K562 (cell line): Measurements from ENCODE around the gene ANO4. TPM values are rescaled to one million over a fixed set of nuclear protein-coding genes. Genes with fewer than 3 reads are reported as not detected.
"Not testable (repeated sequence)": the region's sequence is repeated elsewhere in the genome, so short reads cannot be mapped to it uniquely, and the experiment has no call there.

Experiments used
- ATAC-seq: fragments of 200-7000 bp; cut with Tn5 transposase; 3 replicates; pipeline ENCODE4 v1.9.1; 2020; ENCODE audit warnings: moderate library complexity
- BruUV-seq: library from RNA; stranded (reverse); fragments of 400-500 nt; replicated peaks from 2 replicates; lab custom pipeline; 2021; lab: Mats Ljungman, UMichigan
- CTCF ChIA-PET: fragments of 300-600 bp; formaldehyde crosslinking; extraction: SDS; loops from one replicate; lab custom pipeline; 2021; ENCODE audit warnings: low intra/inter-chr PET ratio; lab: Yijun Ruan, JAX
- POLR2A ChIA-PET: fragments of 300-600, 350-650 bp; sonication (Branson Sonifier 250); formaldehyde crosslinking; extraction: SDS; loops from one replicate; lab custom pipeline; 2021; ENCODE audit warnings: antibody characterized with exemption, inconsistent platforms; lab: Yijun Ruan, JAX
- DNase-seq, 4 experiments: peaks; one replicate each; pipeline versions ENCODE4 v3.0.0 to v3.0.0-alpha.2; 2011 to 2018; ENCODE audit warnings: low spot score in 3 of 4, mixed read lengths in 3 of 4; ENCODE audit errors: extremely low read depth in 1 of 4
- FAIRE-seq: peaks from 2 replicates; lab custom pipeline; 2011; peaks lifted over from hg19 to GRCh38; lab: Jason Lieb, UNC
- H2AFZ ChIP-seq: 2 replicates; pipeline ENCODE4 v1.6.0; 2011; ENCODE audit warnings: low read depth, low read length, control low read depth, inconsistent platforms
- H3K27ac ChIP-seq: fragments of 200-600 bp; 3 replicates; pipeline ENCODE4 v1.8.0; 2011; ENCODE audit warnings: low read depth, mild to moderate bottlenecking, control low read depth, inconsistent platforms, low read length, moderate library complexity, mixed read lengths; ENCODE audit errors: extremely low read depth
- H3K27me3 ChIP-seq, 2 experiments: fragments of 300-600 bp in 1 of 2; 2 replicates in 1 of 2; 3 replicates in 1 of 2; pipeline versions ENCODE4 v1.6.0 to v1.8.0; 2011; ENCODE audit warnings: inconsistent platforms in 2 of 2, low read length in 2 of 2, mild to moderate bottlenecking in 1 of 2, mixed read lengths in 1 of 2, moderate library complexity in 1 of 2; ENCODE audit not compliant: control insufficient read depth in 2 of 2, insufficient read depth in 2 of 2
- H3K36me3 ChIP-seq: fragments of 300-600 bp; 3 replicates; pipeline ENCODE4 v1.8.0; 2011; ENCODE audit warnings: mild to moderate bottlenecking, low read length, inconsistent platforms; ENCODE audit not compliant: control insufficient read depth, insufficient read depth
- H3K4me1 ChIP-seq, 2 experiments: fragments of 200-600 bp in 1 of 2; replicated peaks in 1 of 2; 2 replicates in 1 of 2; 3 replicates in 1 of 2; pipeline versions ENCODE4 v1.5.1 to v1.8.0; 2011; ENCODE audit warnings: inconsistent platforms in 2 of 2, low read length in 2 of 2, mild to moderate bottlenecking in 1 of 2, mixed read lengths in 1 of 2, moderate library complexity in 1 of 2; ENCODE audit not compliant: control insufficient read depth in 2 of 2, insufficient read depth in 2 of 2
- H3K4me2 ChIP-seq: 2 replicates; pipeline ENCODE4 v1.6.1; 2011; ENCODE audit warnings: low read length, control low read depth, inconsistent platforms, mixed read lengths; ENCODE audit not compliant: insufficient read depth
- H3K4me3 ChIP-seq: fragments of 200-600 bp; sonication (generic), shearing (Covaris generic); 2 replicates; pipeline ENCODE4 v1.5.1; 2016; ENCODE audit warnings: control low read depth, inconsistent platforms
- H3K79me2 ChIP-seq: fragments of 200-600 bp; 3 replicates; pipeline ENCODE4 v1.8.0; 2011; ENCODE audit warnings: low read length, inconsistent platforms; ENCODE audit not compliant: control insufficient read depth, insufficient read depth
- H3K9ac ChIP-seq, 2 experiments: 2 replicates each; pipeline versions ENCODE4 v1.6.0 to v1.6.1; 2011; ENCODE audit warnings: low read depth in 2 of 2, low read length in 2 of 2, control low read depth in 1 of 2, inconsistent platforms in 1 of 2, mild to moderate bottlenecking in 1 of 2, mixed read lengths in 1 of 2; ENCODE audit not compliant: insufficient read depth in 1 of 2
- H3K9me1 ChIP-seq: one replicate; pipeline ENCODE4 v1.6.0; 2011; ENCODE audit warnings: inconsistent platforms, mild to moderate bottlenecking, low read length, moderate library complexity; ENCODE audit not compliant: control insufficient read depth, insufficient read depth
- H3K9me3 ChIP-seq: replicated peaks from 2 replicates; pipeline ENCODE4 v1.5.1; 2011; ENCODE audit warnings: low read depth, low read length, inconsistent platforms; ENCODE audit not compliant: control insufficient read depth, insufficient read depth
- H4K20me1 ChIP-seq: replicated peaks from 2 replicates; pipeline ENCODE4 v1.6.1; 2011; ENCODE audit warnings: low read length, inconsistent platforms, mixed read lengths; ENCODE audit not compliant: control insufficient read depth, insufficient read depth
- C11orf30 ChIP-seq: fragments of 450-650 bp; IDR thresholded peaks from 2 replicates; pipeline ENCODE4 v1.6.1; 2016; ENCODE audit warnings: low read depth, mild to moderate bottlenecking
- MAFG ChIP-seq: fragments of 450-650 bp; conservative IDR thresholded peaks from 2 replicates; pipeline ENCODE4 v1.6.1; 2016; ENCODE audit warnings: missing genetic modification characterization, missing compliant biosample characterization
- ZNF140 ChIP-seq: fragments of 250-450 bp; sonication (Bioruptor Pico); IDR thresholded peaks from 2 replicates; pipeline ENCODE4 v1.8.0; 2021; ENCODE audit warnings: moderate library complexity, mild to moderate bottlenecking, inconsistent platforms
- ZNF316 ChIP-seq: fragments of 450-650 bp; IDR thresholded peaks from 2 replicates; pipeline ENCODE4 v1.6.1; 2016
- WGBS: fragments of 100-300 bp; shearing (Covaris generic); methylation state at CpG from one replicate; pipeline ENCODE4 v1.1.6; 2016; ENCODE audit warnings: low coverage, mixed read lengths; ENCODE audit not compliant: insufficient coverage; ENCODE audit errors: missing lambda C conversion rate; 5-methylcytosine and 5-hydroxymethylcytosine counted together
- in situ Hi-C: fragments of 300-500 bp; cut with MboI; formaldehyde crosslinking; loops from 4 replicates; pipeline ENCODE4 v1.15.0; 2018; ENCODE audit warnings: inconsistent platforms, mixed read lengths
- intact Hi-C: fragments of 100-400 bp; cut with micrococcal nuclease; formaldehyde crosslinking; loops from 2 replicates; pipeline ENCODE4 v1.14.2; 2022
- polyA plus RNA-seq, 8 experiments: library from polyadenylated mRNA; depleted of rRNA in 4 of 8; stranded (reverse) in 5 of 8; unstranded in 3 of 8; fragments of >200 nt; fragmentation: Nextera tagmentation in 2 of 8; fragmentation: Illumina TruSeq in 1 of 8; extraction: Ambion mirVana in 2 of 8; extraction: Trizol in 1 of 8; gene quantifications; 2 replicates each; pipeline versions ENCODE4 v1.2.1 to v1.2.3, GENCODE V29; 2011 to 2014; ENCODE audit warnings: inconsistent platforms in 1 of 8, missing spikeins in 1 of 8
- total RNA-seq, 7 experiments: library from RNA; depleted of rRNA in 6 of 7; stranded (reverse); fragments of >200 nt in 6 of 7; fragmentation: Illumina TruSeq in 2 of 7; extraction: Trizol in 2 of 7; gene quantifications; 2 replicates each; pipeline versions ENCODE4 v1.2.1 to v1.2.3, GENCODE V29; 2011 to 2021; ENCODE audit warnings: low replicate concordance in 1 of 7

Gene ANO4
- total and polyA plus RNA-seq, 9 of the 15 experiments (the other 6 are each of a cell fraction or from before 2014, with no cell fraction given): not detected

DNA sequence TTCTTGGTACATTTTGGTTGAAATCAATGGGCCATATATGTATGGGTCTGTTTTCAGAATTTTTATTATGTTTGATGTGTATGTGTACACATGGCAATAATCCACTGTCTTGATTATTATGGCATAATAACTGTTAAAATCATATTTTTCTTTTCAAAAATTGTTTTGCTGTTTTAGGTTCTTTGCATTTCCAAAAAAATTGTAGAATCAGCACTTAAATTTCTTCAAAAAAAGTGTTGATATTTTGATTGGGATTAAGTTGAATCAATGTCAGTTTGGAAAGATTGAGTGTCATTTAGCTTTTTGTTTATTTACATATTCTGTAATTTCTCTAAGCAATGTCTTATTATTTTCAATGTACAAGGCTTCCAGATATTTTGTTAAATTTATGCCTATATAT lies 261.4 kb downstream of the ANO4 start:
- TF ChIP-seq C11orf30 (peak; percentile 30; the same call in 1 of the 2 replicates), ZNF140 (CRISPR knock-in tag) (no peak), ZNF316 (peak; percentile 48; the same call in 1 of the 2 replicates), MAFG (tag) (0 out of 2 replicates have a peak, but pooled peaks have one; percentile 24)
- no peak overlapping the region for H3K27ac ChIP-seq
- no peaks in the 10 kb centered on the region for H3K4me1 ChIP-seq
- intact Hi-C loops (no loop called here), in situ Hi-C loops (no loop called here)
- ATAC-seq (no peak), DNase-seq (no peak), FAIRE-seq (no peak)
- POLR2A ChIA-PET: no interaction called here
- no peak overlapping the region for H3K4me2 ChIP-seq
- H3K4me3 ChIP-seq: no peak overlapping the region
- H3K9me1 ChIP-seq: no peaks in the 10 kb centered on the region
- H2AFZ ChIP-seq: no peak overlapping the region
- H3K27me3 ChIP-seq: no peaks in the 10 kb centered on the region
- no peaks in the 10 kb centered on the region for H4K20me1 ChIP-seq
- H3K79me2 ChIP-seq: no peaks in the 10 kb centered on the region
- no TSS peak for BruUV-seq
- no peak overlapping the region for H3K9ac ChIP-seq
- H3K36me3 ChIP-seq: no peaks in the 10 kb centered on the region
- H3K9me3 ChIP-seq: no peaks in the 10 kb centered on the region
- CTCF ChIA-PET: no interaction called here

DNA sequence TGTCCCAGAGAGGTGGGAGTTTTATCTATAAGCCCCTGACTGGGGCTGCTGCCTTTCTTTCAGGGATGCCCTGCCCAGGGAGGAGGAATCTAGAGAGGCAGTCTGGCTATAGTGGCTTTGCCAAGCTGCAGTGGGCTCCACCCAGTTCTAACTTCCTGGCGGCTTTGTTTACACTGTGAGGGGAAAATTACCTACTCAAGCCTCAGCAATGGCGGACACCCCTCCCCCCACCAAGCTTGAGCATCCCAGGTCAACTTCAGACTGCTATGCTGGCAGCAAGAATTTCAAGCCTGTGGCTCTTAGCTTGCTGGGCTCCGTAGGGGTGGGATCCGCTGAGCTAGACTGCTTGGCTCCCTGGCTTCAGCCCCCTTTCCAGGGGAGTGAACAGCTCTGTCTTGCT lies 267.9 kb downstream of the ANO4 start:
- H4K20me1 ChIP-seq, H3K4me2 ChIP-seq, ATAC-seq, H3K27ac ChIP-seq, H3K9me1 ChIP-seq, H2AFZ ChIP-seq, H3K9me3 ChIP-seq, H3K9ac ChIP-seq, in situ Hi-C loops, CTCF ChIA-PET, H3K79me2 ChIP-seq, FAIRE-seq, H3K36me3 ChIP-seq, H3K4me3 ChIP-seq, intact Hi-C loops, H3K27me3 ChIP-seq, DNase-seq, H3K4me1 ChIP-seq, BruUV-seq: not testable (repeated sequence)
- WGBS: 8% methylated on average over 4 of the region's 4 CpGs
- POLR2A ChIA-PET: interaction anchor here (0.7 kb wide), 1 partner anchor 22 kb away, joined by 3 read pairs; no protein-coding TSS in a partner anchor
